ENCODE measurements around the gene TICAM1.
"Not testable (repeated sequence)": the region's sequence is repeated elsewhere in the genome, so short reads cannot be mapped to it uniquely, and the experiment has no call there.

TICAM1 gene

DNA sequence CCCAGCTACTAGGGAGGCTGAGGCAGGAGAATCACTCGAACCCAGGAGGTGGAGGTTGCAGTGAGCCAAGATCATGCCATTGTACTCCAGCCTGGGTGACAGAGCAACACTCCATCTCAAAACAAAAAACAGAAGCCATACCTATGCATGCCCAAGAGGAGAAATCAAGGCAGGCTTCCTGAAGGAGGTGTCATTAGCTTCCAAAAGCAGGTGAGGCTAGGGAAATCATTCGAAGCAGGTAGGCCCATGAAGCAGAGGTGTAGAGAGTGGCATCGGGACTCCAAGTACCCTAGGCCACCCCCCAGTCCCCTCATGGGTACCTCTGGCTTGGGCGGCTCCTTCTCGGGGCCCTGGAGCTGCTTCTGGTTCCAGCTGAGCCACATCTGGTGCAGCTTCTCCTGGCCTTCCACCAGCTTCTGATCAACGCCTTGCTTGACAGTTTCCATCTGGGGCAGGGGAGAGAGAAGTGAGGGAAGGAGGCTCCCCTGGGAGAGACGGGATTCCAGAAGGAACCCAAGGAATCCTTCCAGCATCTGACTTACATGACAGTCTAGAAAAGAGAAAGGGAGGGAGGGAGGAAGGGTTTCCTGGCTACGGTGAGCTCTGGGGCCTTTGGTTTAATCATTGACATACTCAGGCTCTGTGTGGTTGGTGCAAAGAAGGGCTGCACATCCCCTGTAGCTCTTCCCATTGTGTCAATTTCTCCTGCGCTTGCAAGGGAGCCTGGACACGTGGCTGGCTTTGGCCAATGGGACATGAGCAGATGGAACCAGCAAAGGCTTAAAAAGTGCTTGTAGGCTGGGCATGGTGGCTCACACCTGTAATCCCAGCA is 13.1 kb upstream of the TICAM1 start:
- DNase-seq (ENCODE audit: low read depth): peak; percentile 52

DNA sequence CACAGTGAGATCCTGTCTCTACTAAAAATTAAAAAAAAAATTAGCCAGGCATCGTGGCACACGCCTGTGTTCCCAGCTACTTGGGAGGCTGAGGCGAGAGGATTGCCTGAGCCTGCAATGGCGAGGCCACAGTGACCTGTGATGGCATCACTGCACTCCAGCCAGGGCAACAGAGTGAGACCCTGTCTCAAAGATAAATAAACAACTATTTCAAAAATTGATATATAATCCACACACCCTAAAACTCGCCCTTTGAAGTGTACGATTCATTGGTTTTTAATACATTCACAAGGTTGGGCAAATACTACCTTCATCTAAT is 12.1 kb upstream of the TICAM1 start:
- DNase-seq (ENCODE audit: low read depth): no peak

DNA sequence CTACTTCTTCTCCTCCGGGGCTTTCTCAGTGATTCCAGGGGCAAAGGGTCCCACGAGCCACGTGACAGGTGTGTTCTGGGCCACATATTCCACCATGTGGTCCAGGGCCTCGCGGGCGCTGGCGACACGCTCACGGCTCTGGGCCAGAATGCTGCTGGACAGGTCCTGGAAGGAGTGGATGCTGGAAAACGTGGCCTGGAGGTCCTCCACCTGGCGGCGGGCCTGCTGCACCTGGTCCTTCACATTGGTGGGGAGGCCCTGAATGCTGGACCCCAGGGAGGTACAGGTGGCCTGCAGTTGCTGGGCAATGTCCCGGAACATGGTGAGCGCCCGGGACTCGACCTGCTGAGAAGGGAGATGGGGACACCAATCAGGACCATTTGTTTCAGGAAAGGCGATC is 7.7 kb upstream of the TICAM1 start:
- DNase-seq (ENCODE audit: low read depth): no peak

DNA sequence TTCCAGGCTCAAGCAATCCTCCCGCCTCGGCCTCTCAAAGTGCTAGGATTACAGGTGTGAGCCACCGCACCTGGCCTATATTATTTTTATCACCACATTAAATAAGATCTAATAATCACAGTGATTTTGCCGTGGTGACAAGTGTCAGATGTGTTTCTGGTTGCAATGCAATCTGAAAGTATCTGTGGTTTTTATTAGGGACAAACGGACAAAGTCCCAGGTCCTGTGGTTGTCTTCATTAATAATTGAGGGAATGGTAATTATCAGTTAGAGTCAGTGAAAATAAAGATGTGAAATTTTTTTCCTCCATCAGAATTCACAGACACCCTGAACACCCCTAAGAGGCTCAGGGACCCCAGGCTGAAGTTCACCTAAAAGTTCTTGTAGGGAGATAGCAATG is 1.3 kb upstream of the TICAM1 start:
- no peak for DNase-seq (ENCODE audit: low read depth)

DNA sequence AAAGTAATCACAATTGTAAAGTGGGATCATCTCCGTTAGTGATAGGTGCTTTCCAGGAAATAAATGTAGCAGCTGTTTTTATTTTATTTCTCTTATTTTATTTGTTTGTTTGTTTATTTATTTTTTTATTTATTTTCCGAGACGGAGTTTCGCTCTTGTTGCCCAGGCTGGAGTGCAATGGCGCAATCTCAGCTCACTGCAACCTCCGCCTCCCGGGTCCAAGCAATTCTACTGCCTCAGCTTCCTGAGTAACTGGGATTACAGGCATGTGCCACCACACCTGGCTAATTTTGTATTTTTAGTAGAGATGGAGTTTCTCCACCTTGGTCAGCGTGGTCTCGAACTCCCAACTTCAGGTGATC is 448 bp upstream of the TICAM1 start:
- DNase-seq (ENCODE audit: low read depth): not testable (repeated sequence)

DNA sequence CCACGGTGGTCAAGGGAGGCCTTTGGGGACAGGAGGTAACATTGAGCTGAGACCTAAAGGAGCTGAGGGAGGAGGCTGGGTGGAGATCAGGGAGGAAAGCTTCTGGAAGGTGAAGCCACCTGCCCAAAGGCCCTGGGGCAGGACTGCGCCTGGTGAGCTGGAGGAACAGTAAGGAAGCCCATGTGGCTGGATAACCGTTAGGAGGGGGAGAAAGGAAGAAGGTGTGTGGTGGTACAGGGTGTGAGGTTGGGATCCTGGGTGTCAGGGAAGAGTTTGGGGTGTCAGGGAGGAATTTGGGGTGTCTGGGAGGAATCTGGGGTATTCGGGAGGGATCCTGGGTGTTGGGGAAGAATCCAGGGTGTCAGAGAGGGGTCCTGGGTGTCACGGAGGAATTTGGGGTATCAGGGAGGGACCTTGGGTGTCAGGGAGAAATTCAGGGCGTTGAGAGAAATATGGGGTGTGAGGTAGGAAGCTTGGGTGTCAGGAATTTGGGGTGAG is 695 bp downstream of the TICAM1 start:
- DNase-seq (ENCODE audit: low read depth): no peak

DNA sequence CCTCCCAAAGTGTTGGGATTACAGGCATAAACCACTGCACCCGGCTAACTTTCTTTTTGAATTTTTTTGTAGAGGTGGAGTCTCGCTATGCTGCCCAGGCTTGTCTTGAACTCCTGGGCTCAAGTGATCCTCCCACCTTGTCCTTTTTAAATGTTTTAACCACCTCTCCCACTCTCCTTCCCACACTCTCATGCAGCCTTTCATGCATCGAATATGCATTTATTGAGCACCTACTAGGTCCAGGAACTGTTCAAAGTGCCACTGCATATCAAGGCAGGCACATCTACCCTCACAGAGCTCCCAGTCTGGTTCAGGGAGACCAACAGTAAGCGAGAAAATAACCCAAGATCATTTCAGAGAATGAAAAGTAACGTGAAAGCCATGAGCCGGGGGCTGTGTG is 1.2 kb downstream of the TICAM1 start:
- no peak for DNase-seq (ENCODE audit: low read depth)

DNA sequence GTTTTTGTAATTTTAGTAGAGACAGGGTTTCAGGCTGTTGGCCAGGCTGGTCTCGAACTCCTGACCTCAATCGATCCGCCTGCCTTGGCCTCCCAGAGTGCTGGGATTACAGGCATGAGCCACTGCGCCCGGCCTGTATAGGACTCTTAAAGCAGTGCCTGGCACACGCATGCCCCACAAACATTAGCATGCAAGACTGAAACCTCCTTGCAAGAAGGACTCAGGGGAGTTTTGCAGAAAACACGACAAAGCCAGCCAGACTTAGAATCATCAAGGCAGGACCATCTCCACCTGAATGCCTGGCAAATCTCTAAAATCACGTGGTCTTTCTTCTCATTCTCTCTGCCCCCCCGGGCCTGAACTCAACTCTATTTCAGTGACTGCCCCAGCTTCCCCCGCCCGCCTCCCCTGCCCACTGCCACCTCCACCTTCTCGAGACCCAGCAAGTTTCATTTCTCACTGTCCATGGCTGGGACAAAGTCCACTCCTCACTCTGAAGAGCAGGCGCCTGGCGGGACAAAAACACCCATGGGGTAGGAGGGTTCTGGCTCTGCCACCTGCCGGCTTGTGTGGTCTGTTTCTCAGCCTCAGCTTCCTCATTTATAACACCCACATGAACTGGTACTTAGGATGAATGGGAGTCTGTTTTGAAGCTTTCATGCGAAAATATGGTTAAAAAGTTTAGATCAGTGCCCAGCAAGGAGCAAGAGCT is 2.4 kb downstream of the TICAM1 start:
- DNase-seq (ENCODE audit: low read depth): no peak

DNA sequence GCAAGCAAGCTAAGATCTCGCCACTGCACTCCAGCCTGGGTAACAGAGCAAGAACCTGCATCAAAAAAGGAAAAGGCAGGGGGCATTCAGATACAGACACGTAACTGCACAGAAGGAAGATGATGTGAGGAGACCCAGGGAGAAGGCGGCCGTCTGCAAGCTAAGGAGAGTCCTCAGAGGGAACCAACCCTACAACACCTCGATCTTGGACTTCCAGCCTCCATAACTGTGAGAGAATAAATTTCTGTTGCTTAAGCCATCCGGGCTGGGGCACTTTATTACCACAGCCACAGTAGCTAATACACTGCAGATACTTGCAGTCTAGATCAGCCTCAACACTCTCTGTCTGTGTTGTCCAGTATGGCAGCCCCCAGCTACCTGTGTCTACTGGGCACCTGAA is 7.9 kb downstream of the TICAM1 start:
- DNase-seq (ENCODE audit: low read depth): no peak

DNA sequence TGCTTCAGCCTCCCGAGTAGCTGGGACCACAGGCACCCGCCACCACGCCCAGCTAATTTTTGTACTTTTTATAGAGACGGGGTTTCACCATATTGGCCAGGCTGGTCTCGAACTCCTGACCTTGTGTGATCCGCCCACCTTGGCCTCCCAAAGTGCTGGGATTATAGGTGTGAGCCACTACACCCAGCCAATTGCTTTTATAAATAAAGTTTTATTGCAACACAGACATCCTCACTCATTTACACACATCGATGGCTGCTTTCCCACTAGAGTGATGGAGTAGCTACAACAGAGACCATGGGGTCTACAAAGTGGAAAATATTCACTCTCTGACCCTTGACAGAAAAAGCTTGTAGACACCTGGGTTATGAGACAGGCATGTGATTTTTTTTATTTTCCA is 9.2 kb downstream of the TICAM1 start:
- not testable (repeated sequence) for DNase-seq (ENCODE audit: low read depth)

DNA sequence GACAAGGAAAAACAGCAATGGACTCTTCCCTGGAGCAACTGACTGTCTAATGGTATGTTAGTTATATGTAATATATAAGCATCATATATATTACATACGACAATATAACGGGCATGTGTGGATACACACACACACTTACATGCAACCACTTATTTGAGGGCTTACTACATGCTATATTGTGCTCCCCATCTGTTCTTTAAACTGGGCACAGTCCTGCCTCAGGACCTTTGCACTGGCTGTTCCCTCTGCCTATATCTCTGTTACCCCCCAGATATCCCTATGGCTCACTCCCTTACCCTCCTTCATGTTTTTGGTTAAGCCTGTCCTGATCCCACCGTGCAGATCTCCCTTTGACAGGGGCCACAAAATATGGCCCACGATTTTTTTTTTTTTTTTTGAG is 10.2 kb downstream of the TICAM1 start:
- DNase-seq (ENCODE audit: low read depth): no peak

DNA sequence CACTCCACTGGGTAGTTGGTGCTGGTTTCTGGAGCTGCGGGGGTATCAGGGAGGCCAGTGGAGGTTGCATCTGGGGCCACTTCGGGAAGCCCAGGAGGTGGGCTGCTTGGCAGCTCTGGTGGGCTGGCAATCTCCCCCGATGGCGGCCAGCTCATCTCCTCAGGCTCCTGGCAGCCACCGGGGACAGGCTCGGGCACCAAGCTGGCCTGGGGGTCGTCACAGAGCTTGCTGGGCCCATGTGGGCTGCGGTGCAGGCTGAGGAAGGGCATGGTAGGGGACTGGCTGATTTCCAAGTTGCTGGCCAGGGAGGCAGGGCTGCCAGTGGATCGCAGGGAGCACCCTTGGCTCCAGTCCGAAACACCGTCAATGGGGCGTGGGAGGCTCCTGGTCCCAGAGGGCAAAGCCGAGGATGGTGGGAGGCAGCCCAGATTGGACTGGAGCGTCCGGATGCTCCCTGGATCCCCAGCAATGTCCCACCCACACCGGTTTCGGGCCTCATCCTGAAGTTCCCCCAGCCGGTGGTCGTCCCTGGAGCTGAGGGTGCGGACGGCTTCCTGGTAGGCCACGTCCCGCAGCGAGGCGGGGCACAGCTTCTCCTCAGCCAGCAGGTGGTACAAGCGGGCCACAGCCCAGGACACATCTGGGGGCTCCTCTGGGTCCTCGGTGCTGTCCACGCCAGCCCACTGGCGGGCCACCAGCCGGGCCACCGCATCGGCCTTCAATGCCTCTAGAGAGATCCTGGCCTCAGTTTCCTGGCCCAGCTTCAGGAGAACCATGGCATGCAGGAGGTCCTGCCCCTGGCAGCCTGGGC is 13.8 kb downstream of the TICAM1 start:
- DNase-seq (ENCODE audit: low read depth): no peak

DNA sequence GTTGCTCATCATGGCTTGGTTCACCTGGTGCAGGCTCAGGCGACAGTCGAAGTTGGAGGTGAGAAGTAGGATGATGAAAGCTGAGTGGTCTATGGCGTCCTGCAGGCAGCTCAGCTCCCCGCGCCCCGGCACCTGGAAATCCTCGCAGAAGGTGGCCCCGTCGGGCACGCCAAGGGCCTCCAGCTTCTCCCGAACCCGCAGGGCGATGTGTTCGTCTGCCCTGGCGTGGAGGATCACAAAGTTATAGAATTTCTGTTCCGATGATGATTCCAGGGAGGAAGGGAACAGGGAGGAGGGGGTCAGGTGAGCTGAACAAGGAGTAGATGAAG is 14.6 kb downstream of the TICAM1 start:
- no peak for DNase-seq (ENCODE audit: low read depth)

DNA sequence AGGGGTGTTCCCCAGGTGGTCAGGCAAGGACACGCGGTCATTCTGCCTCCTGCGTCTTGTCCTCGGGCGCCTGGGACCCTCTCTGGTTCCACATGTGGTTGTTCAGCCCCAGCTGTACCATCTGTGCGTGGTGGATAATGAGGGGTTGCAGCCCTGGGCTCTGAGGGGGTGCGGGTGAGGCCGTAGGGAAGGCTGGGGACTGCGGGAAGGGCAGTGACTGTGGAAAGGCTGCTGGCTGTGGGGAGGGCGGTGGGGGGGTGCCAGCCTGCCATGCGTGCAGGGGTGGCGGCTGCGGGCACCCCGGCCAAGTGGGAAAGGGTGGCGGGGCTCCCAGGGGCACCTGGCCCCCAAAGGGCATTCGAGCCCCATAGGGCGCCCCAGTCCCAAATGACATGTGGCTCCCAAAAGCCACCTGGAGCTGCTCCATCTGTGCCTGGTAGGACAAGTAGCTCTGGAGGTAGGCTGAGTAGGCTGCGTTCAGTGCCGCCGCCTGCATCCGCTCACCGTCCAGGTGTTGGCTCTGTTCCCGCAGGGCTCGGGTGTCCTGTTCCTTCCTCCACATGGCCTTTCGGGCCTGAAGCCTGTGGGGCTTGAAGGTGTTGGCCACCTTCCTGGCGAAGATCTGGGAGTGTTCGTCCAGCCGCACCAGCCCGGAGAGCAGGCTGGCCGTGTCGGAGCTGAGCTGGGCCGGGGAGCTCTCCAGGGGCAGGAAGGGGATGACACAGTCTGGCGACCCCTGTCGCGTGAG is 15.1 kb downstream of the TICAM1 start:
- no peak for DNase-seq (ENCODE audit: low read depth)

DNA sequence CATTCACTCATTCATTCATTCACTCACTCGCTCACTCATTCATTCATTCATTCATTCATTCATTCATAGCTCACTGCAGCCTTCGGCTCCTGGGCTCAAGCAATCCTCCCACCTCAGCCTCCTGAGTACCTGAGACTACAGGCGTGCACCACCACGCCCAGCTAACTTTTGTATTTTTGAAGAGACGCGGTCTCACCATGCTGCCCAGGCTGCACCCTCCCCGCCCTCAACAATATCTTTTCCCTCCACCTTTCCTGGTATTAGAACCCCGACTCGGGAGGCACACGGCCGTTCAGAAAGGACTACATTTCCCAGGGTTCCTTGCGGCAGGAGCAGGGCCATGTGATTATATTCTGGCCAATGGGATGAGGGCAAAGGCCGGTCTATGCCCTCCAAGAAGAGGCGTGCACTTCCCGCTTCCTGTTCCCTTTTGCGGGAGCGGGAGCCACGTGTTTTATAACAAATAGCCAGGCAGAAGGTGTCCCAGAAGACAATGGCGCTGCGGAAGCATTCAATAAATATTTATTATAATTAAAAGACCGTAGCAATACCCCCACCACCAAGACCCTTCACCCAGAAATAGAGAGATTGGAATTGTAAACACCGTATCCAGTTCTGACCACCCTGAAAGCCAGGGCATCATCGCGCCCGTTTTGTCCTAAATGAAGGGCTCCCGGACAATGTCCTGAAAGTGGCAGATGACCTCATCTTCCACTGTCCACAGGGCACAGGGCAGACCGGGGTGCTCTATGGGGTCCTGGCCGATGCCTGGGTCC is 15.9 kb downstream of the TICAM1 start:
- peak; percentile 81 for DNase-seq (ENCODE audit: low read depth)

DNA sequence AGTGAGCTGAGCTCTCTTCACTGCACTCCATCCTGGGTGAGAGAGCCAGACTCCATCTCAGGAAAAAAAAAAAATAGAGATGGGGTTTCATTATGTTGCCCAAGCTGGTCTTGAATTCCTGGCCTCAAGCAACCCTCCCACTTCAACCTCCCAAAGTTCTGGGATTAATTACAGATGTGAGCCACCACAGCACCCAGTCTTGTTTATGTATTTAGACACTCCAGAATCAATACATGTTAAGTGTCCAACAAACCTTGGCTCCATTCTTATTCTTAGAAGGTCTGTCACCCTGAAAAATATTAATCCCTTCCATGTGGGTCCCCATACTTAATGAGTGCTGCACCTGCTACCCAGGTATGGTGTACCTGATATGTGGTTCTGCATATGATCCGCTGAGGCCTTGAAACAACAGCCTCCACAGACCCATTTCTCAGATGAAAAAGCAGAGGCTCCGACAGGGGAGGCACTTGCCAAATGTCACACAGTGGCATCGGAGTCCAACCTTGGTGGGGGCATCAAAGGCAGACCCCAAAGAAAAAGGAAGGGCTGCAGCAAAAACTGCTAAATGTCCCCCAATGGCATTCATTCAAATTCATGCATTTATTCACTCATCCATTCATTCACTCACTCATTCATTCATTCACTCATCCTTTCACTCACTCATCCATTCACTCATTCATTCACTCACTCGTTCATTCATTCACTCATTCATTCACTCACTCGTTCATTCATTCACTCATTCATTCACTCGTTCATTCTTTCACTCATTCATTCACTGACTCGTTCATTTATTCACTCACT is 16.7 kb downstream of the TICAM1 start:
- DNase-seq (ENCODE audit: low read depth): peak; percentile 77

DNA sequence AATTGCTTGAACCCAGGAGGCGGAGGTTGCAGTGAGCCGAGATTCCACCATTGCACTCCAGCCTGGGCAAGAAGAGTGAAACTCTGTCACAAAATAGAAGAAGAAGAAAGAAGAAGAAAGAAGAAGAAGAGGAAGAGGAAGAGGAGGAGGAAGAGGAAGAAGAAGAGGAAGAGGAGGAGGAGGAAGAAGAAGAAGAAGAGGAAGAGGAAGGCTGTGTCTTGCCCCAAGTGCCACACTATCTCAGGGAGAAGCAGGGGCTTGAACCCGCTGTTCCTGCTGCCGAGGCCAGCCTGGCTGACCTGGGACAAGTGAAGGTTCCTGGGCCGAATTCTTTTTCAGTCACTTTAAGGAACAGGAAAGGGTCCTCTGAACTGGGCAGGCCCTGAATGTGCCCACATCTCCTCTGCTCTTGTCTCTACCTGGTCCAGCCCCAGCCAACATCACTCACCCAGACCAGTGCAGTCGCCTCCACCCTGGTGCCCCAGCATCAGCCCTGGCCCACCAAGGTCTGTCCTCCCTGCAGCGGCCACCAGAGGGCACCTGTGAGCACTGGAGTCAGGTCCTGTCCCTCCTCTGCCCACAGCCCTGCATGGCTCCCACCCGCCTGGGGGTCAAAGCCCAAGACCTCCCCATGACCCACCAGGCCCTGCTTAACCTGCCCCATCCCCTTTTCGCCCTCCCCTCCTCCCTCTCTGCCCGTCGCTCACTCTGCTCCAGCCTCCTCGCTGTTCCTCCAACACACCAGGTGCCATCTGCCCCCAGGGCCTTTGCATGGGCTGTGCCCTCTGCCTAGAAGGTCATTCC is 20.0 kb downstream of the TICAM1 start:
- peak; percentile 37 for DNase-seq (ENCODE audit: low read depth)

DNA sequence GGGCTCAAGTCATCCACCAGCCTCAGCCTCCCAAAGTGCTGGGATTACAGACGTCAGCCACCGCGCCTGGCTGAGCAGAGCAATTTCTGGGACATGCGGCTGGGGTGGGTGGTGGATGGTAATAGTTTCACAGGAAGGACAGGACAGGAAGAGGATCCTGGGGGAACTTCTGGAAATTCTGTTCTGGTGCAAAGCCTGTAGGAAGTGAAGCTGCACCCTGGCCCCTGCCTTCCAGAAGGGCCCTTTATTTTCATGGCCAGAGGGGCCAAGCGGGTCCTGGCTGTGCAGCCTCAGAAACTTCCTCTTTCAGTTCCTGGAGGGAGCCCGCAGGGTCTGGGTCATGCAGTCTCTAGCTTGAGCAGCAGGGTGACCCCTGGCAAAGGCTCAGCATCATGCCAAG is 24.3 kb downstream of the TICAM1 start:
- no peak for DNase-seq (ENCODE audit: low read depth)

DNA sequence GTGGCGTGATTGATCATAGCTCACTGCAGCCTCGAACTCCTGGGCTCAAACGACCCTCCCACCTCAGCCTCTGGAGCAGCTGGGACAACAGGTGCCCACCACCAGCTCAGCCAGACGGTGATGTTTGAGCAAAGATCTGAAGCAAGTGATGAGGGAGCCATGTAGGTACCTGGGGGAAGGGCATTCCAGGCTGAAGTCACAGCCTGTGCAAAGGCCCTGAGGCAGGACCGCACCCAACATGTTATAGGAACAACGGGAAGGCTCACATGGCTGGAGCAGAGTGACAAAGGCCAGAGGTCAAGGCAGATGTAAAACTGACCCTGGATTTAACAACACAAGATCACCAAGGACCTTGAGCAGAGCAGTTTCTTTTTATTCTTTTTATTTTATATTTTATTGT is 25.1 kb downstream of the TICAM1 start:
- DNase-seq (ENCODE audit: low read depth): no peak

DNA sequence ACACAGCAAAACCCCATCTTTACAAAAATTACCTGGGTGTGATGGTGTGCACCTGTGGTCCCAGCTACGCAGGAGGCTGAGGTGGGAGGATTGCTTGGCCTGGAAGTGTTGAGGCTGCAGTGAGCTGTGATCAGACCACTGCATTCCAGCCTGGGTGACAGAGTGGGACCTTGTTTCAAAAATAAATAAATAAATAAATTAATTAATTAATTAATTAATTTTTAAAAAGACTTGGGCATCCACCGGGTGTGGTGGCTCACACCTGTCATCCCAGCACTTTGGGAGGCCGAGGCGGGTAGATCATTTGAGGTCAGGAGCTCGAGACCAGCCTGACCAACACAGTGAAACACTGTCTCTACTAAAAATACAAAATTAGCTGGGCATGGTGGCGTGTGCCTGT is 26.4 kb downstream of the TICAM1 start:
- not testable (repeated sequence) for DNase-seq (ENCODE audit: low read depth)

All from fibroblast of the conjunctiva (primary cell).